GM21390 (cell line): ENCODE data around the gene ARHGEF40.
"Not testable (repeated sequence)": the region's sequence is repeated elsewhere in the genome, so short reads cannot be mapped to it uniquely, and the experiment has no call there.

Experiments
- ATAC-seq: cut with Tn5 transposase; IDR thresholded peaks from one replicate; pipeline ENCODE4 v1.9.1; 2021; ENCODE audit not compliant: unreplicated experiment

The ARHGEF40 gene

DNA sequence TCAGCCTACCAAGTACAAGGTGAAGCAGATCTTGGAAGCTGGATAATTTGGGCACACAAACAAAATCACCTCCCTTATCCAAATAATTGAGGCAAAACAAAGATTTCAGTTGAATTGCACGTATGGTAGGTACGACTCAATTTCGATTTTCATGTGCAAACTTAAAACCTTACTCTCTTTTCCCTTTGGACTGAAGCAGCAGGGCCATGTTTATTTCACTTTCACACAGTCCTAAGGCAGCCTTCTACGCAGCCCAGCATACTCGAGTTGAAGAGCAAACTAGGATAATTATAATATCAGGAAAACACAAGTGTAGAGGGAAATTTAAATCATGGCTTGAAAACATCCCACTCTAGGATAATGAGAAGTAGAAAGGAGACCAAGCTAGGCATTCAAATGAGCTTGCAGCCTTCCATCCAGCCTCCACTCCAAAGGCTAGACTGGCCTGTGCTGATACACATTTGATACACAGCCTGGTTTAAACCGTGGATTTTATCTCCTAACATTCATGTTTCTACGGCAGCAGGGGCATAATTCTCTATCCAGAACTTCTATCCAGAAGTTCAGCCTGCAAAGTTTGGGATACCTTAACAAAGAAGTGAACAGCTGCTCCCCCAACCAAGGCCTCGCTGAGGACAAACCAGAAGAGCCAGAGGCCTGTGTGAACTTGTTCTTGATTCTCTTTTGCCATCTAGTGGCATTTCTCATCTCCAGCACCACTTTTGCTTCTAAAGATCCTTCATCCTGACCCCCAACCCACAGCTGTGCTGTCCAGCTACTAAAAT, 30.3 kb upstream of the ARHGEF40 start:
- no peak for ATAC-seq

- ATAC-seq, result no peak
Measured at GRCh38 chr14:21040370-21040925, 29.7 kb upstream of the ARHGEF40 start.

DNA sequence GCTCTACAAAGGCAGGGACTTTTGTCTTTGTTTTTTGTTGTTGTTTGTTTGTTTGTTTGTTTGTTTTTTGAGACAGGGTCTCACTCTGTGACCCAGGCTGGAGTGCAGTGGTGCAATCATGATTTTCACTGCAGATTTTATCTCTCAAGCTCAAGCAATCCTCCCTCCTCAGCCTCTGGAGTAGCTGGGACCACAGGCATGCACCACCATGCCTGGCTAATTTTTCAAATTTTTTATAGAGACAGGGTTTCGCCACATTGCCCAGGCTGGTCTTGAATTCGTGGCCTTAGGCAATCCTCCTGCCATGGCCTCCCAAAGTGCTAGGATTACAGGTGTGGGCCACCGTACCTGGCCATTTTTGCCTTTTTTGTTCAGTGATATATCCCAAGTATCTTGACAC, 29.2 kb upstream of the ARHGEF40 start:
- ATAC-seq, result not testable (repeated sequence)

- no peak for ATAC-seq
Measured at GRCh38 chr14:21041676-21042433, 28.2 kb upstream of the ARHGEF40 start, which contains the start of gene RNASE7. Gene RNASE7 (plus strand): TSS chr14:21042362. CDS start chr14:21042993, 631 bp downstream.

GRCh38 chr14:21042918-21043317, 27.2 kb upstream of the ARHGEF40 start:
- ATAC-seq, result no peak

GRCh38 chr14:21043387-21043973, 26.6 kb upstream of the ARHGEF40 start:
- ATAC-seq, result no peak

DNA sequence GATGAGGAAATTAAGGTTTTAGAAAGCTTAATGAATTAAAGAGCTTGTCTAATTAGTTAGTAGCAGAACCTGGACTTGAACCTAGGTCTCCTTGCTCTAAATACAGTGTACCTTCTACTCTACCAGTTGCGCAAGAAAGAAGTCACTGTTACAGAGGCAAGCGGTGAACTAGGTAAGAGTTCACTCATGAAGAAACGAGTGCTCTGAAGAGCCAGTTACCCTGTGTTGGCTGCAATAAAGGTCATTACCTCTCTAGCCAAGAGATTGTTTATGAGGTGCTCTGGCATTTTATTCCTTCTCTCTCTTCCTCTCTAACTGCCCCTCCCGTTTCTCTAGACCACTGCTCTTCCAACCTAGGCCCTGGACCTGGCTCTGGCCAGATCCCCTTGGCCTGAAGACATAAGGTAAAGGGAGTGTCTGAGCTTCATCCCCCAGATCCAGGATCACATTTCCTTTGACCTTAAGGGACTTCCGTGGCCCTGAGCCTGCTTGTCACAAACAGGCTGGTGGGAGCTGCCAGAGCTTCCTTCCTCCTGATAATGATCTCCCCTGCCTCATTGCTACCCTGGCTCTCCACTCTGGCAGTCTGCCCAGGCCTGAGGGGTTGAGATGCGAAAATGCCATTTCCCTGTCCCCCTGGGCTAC, 26.0 kb upstream of the ARHGEF40 start:
- no peak for ATAC-seq

GRCh38 chr14:21047378-21047781, 22.7 kb upstream of the ARHGEF40 start:
- no peak for ATAC-seq

DNA sequence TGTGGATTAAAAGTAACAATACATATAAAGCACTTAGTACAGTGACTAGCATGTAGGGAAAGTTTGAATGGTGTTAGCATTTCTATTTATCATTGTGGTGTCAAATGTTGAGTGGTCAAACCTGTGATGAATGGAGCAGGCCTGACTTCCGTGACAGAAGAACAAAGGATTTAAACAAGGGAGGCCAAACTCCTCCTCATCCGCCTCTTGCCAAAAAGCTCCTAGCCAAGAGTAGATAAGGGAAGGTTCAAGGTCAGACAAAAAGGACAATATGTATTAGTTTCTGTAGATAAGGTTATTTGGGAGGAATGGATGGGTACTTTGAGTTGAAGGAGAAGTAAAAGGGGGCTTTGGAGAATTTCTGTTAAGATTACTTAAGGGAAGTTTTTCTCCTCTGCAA, 21.5 kb upstream of the ARHGEF40 start:
- ATAC-seq, result no peak

GRCh38 chr14:21049271-21049673, 20.8 kb upstream of the ARHGEF40 start:
- no peak for ATAC-seq

- ATAC-seq, result no peak
Measured at GRCh38 chr14:21050597-21050996, 19.5 kb upstream of the ARHGEF40 start.

DNA sequence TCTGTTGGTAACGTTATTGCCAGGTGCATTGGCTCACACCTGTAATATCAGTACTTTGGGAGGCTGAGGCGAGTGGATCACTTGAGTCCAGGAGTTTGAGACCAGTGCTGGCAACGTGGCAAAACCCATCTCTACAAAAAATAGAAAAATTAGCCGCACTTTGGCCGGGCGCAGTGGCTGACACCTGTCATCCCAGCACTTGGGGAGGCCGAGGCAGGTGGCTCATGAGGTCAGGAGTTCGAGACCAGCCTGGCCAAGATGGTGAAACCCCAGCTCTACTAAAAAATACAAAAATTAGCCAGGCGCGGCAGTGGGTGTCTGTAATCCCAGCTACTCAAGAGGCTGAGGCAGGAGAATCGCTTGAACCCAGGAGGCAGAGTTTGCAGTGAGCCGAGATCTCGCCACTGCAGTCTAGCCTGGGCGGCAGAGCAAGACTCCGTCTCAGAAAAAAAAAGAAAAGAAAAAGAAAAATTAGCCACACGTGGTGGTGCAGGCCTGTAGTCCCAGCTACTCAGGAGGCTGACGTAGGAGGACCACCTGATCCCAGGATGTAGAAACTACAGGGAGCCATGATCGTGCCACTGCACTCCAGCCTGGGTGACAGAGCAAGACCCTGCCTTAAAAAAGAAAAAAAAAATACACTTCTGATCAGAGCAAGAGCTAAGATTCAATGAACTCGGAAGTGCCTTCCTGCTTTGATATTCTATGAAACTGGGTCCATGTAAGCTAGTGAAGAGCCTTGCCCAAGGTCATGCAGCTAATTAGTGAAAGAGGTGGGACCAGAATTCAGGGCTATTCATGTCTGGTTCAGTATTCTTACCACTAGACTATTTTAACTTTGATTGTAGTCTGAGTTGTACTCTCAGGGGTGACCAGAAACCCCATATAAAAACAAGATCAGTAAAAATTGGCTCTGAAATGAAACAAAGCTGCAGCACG, 16.7 kb upstream of the ARHGEF40 start:
- ATAC-seq, result no peak

- no peak for ATAC-seq
Measured at GRCh38 chr14:21054123-21054767, 15.9 kb upstream of the ARHGEF40 start.

GRCh38 chr14:21054768-21055145, 15.3 kb upstream of the ARHGEF40 start:
- no peak for ATAC-seq

GRCh38 chr14:21055432-21056117, 14.5 kb upstream of the ARHGEF40 start:
- no peak for ATAC-seq

DNA sequence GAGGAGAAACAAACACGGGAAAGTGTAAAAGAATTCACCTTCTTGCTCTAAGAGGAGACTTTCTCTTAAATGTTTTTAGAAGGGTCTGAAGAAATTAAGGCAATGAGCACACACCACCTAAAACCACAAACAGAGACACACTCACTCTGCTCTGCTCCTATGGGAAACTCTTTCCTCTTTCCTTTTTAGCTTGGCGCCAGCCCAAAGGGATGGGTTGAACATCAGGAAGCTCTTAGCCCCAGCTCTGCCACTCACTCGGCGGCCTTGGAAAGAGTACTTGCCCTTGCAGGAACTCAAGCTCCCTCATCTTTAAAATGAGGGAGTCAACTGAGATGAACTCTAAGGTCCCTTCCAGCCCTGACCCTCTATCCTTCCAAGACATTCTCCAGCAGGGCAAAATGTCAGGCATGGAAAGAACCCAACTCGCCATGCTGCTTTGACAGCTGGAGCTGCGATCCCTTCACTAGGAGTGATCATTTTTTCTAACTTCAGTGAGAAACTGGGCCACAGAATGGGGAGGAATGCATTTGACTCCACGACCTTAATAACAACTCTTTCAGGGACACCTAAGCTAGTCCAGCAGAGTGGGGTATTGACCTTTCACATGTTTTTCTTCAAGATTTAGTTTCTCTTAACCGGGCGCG, 13.5 kb upstream of the ARHGEF40 start:
- no peak for ATAC-seq

GRCh38 chr14:21057803-21058675, 12.1 kb upstream of the ARHGEF40 start, which contains the start of gene RNASE8:
Gene RNASE8 (plus strand): TSS chr14:21057822. CDS start chr14:21057893, 71 bp downstream.
- no peak for ATAC-seq
